Liver (tissue), 9 donors: Measurements from ENCODE around the gene CKM. TPM values are rescaled to one million over a fixed set of nuclear protein-coding genes. Genes with fewer than 3 reads are reported as not detected.

Experiments used
- DNase-seq: peaks from one replicate; pipeline ENCODE4 v3.0.0-alpha.2; 2017; ENCODE audit warnings: low spot score
- H3K27ac ChIP-seq, 2 donors: one replicate each; pipeline ENCODE4 v1.7.0; 2013; ENCODE audit warnings: inconsistent platforms in 2 of 2, low read length in 2 of 2, control low read depth in 1 of 2, low read depth in 1 of 2, mild to moderate bottlenecking in 1 of 2
- H3K27me3 ChIP-seq, 4 donors: one replicate each; pipeline versions ENCODE4 v1.6.1 to v1.7.0; 2013; ENCODE audit warnings: low read length in 3 of 4, inconsistent platforms in 1 of 4, mild to moderate bottlenecking in 1 of 4, moderate library complexity in 1 of 4; ENCODE audit not compliant: control insufficient read depth in 4 of 4, insufficient read depth in 4 of 4
- H3K36me3 ChIP-seq, 4 donors: one replicate each; pipeline versions ENCODE4 v1.6.1 to v1.7.0; 2013; ENCODE audit warnings: low read length in 3 of 4, mild to moderate bottlenecking in 3 of 4, low read depth in 1 of 4, moderate library complexity in 1 of 4; ENCODE audit not compliant: control insufficient read depth in 4 of 4, insufficient read depth in 3 of 4
- H3K4me1 ChIP-seq, 4 donors: one replicate each; pipeline versions ENCODE4 v1.6.1 to v1.7.0; 2013; ENCODE audit warnings: low read length in 3 of 4, mild to moderate bottlenecking in 3 of 4, moderate library complexity in 1 of 4; ENCODE audit not compliant: control insufficient read depth in 4 of 4, insufficient read depth in 4 of 4
- H3K4me3 ChIP-seq, 3 donors: one replicate each; pipeline versions ENCODE4 v1.6.1 to v1.7.0; 2013; ENCODE audit warnings: low read length in 3 of 3, control low read depth in 1 of 3, low read depth in 1 of 3, mild to moderate bottlenecking in 1 of 3
- H3K9ac ChIP-seq, 2 donors: one replicate each; pipeline ENCODE4 v1.7.0; 2013; ENCODE audit warnings: low read length in 2 of 2, mild to moderate bottlenecking in 2 of 2, moderate library complexity in 2 of 2, control low read depth in 1 of 2, low read depth in 1 of 2
- H3K9me3 ChIP-seq, 4 donors: one replicate each; pipeline versions ENCODE4 v1.6.1 to v1.7.0; 2013; ENCODE audit warnings: low read length in 3 of 4; ENCODE audit not compliant: control insufficient read depth in 4 of 4
- EGR1 ChIP-seq, 2 donors: IDR thresholded peaks; 2 replicates each; pipeline ENCODE4 v1.6.1; 2016 to 2018; ENCODE audit warnings: antibody characterized with exemption in 2 of 2, low read depth in 2 of 2
- FOXA1 ChIP-seq: IDR thresholded peaks from 2 replicates; pipeline ENCODE4 v1.6.1; 2016; ENCODE audit warnings: antibody characterized with exemption
- FOXA2 ChIP-seq: IDR thresholded peaks from 2 replicates; pipeline ENCODE4 v1.6.1; 2016; ENCODE audit warnings: antibody characterized with exemption
- GABPA ChIP-seq, 2 donors: IDR thresholded peaks in 1 of 2; conservative IDR thresholded peaks in 1 of 2; 2 replicates each; pipeline ENCODE4 v1.6.1; 2016; ENCODE audit warnings: antibody characterized with exemption in 2 of 2, mild to moderate bottlenecking in 1 of 2, moderate library complexity in 1 of 2
- HNF4A ChIP-seq, 2 donors: conservative IDR thresholded peaks; 2 replicates each; pipeline ENCODE4 v1.6.1; 2016; ENCODE audit warnings: antibody characterized with exemption in 2 of 2, mild to moderate bottlenecking in 2 of 2
- HNF4G ChIP-seq: IDR thresholded peaks from 2 replicates; pipeline ENCODE4 v1.6.1; 2016; ENCODE audit warnings: antibody characterized with exemption
- JUND ChIP-seq, 2 donors: IDR thresholded peaks; 2 replicates each; pipeline ENCODE4 v1.6.1; 2016; ENCODE audit warnings: antibody characterized with exemption in 2 of 2
- MAX ChIP-seq: IDR thresholded peaks from 2 replicates; pipeline ENCODE4 v1.6.1; 2016; ENCODE audit warnings: antibody characterized with exemption
- NR2F2 ChIP-seq: IDR thresholded peaks from 2 replicates; pipeline ENCODE4 v1.6.1; 2016; ENCODE audit warnings: antibody characterized with exemption
- RAD21 ChIP-seq, 2 donors: IDR thresholded peaks; 2 replicates each; pipeline ENCODE4 v1.6.1; 2016; ENCODE audit warnings: antibody characterized with exemption in 2 of 2, mild to moderate bottlenecking in 2 of 2
- RXRA ChIP-seq, 2 donors: IDR thresholded peaks; 2 replicates each; pipeline ENCODE4 v1.6.1; 2017 to 2018; ENCODE audit warnings: antibody characterized with exemption in 2 of 2, mild to moderate bottlenecking in 1 of 2
- SP1 ChIP-seq: IDR thresholded peaks from 2 replicates; pipeline ENCODE4 v1.6.1; 2018; ENCODE audit warnings: antibody characterized with exemption, mild to moderate bottlenecking
- TAF1 ChIP-seq: conservative IDR thresholded peaks from 2 replicates; pipeline ENCODE4 v1.6.1; 2016; ENCODE audit warnings: antibody characterized with exemption, mild to moderate bottlenecking
- YY1 ChIP-seq: IDR thresholded peaks from 2 replicates; pipeline ENCODE4 v1.6.1; 2016; ENCODE audit warnings: antibody characterized with exemption, mild to moderate bottlenecking
- WGBS: extraction: QIAGEN DNeasy Blood & Tissue Kit; methylation state at CpG from one replicate; pipeline ENCODE4 v1.1.7; 2013; 5-methylcytosine and 5-hydroxymethylcytosine counted together
- polyA plus RNA-seq, 2 donors: library from polyadenylated mRNA; stranded (reverse) in 1 of 2; unstranded in 1 of 2; fragments of 200-250 nt in 1 of 2; fragments of >200 nt in 1 of 2; fragmentation: Nextera tagmentation in 1 of 2; extraction: Ambion mirVana in 1 of 2; gene quantifications; one replicate each; pipeline versions ENCODE4 v1.2.1 to v1.2.3, GENCODE V29; 2013 to 2015
- total RNA-seq, 2 donors: library from RNA; depleted of rRNA; stranded (reverse); fragments of >200 nt; gene quantifications; one replicate each; pipeline ENCODE4 v1.2.3, GENCODE V29; 2014
- TF ChIP-seq, protein P1 (sequence below): IDR thresholded peaks from 2 replicates; pipeline ENCODE4 v1.6.1; 2016; ENCODE audit warnings: antibody characterized with exemption, mild to moderate bottlenecking
- TF ChIP-seq, protein P2 (sequence below): IDR thresholded peaks from 2 replicates; pipeline ENCODE4 v1.6.1; 2016; ENCODE audit warnings: antibody characterized with exemption
- TF ChIP-seq, protein P3 (sequence below): IDR thresholded peaks from 2 replicates; pipeline ENCODE4 v1.6.1; 2016; ENCODE audit warnings: antibody characterized with exemption
- TF ChIP-seq, protein P4 (sequence below): fragments of 150-350 bp; IDR thresholded peaks from 2 replicates; pipeline ENCODE4 v1.5.1; 2017; ENCODE audit warnings: improper control_type of control experiment, low read depth, low read length; ENCODE audit not compliant: missing input control
- donor health status: healthy.
- donor health status: healthy.
- donor health status: healthy.
- donor health status: healthy.
- donor health status: healthy.

Gene CKM
- total and polyA plus RNA-seq, 4 donors, result 0.05 to 0.37 (median 0.17) TPM; not detected in 1

GRCh38 chr19:45296355-45296754 lies 26.3 kb downstream of the CKM start:
- Histone ChIP-seq H3K27ac (no peak overlapping the region), H3K27me3 (no peaks in the 10 kb centered on the region), H3K4me1 (peaks cover 0 to 58% (median 45%) of the 10 kb centered on the region in 4 donors), H3K36me3 (peaks cover 0 to 13% (median 6%) of the 10 kb centered on the region in 4 donors), H3K9me3 (no peaks in the 10 kb centered on the region), H3K9ac (no peak overlapping the region), H3K4me3 (no peak overlapping the region)
- no peak for DNase-seq
- WGBS, result 91% methylated on average over 4 of the region's 4 CpGs
- TF ChIP-seq EGR1 (IDR thresholded peaks at IDR 0.05; ENCODE audit: low read depth in 2 of 2), result no peak
- TF ChIP-seq HNF4A (conservative IDR thresholded peaks at IDR 0.05), result no peak
- TF ChIP-seq, protein P1, sequence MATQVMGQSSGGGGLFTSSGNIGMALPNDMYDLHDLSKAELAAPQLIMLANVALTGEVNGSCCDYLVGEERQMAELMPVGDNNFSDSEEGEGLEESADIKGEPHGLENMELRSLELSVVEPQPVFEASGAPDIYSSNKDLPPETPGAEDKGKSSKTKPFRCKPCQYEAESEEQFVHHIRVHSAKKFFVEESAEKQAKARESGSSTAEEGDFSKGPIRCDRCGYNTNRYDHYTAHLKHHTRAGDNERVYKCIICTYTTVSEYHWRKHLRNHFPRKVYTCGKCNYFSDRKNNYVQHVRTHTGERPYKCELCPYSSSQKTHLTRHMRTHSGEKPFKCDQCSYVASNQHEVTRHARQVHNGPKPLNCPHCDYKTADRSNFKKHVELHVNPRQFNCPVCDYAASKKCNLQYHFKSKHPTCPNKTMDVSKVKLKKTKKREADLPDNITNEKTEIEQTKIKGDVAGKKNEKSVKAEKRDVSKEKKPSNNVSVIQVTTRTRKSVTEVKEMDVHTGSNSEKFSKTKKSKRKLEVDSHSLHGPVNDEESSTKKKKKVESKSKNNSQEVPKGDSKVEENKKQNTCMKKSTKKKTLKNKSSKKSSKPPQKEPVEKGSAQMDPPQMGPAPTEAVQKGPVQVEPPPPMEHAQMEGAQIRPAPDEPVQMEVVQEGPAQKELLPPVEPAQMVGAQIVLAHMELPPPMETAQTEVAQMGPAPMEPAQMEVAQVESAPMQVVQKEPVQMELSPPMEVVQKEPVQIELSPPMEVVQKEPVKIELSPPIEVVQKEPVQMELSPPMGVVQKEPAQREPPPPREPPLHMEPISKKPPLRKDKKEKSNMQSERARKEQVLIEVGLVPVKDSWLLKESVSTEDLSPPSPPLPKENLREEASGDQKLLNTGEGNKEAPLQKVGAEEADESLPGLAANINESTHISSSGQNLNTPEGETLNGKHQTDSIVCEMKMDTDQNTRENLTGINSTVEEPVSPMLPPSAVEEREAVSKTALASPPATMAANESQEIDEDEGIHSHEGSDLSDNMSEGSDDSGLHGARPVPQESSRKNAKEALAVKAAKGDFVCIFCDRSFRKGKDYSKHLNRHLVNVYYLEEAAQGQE, result no peak
- TF ChIP-seq, protein P2, sequence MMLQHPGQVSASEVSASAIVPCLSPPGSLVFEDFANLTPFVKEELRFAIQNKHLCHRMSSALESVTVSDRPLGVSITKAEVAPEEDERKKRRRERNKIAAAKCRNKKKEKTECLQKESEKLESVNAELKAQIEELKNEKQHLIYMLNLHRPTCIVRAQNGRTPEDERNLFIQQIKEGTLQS, result no peak
- no peak for TF ChIP-seq RXRA (IDR thresholded peaks at IDR 0.05)
- TF ChIP-seq, protein P3, sequence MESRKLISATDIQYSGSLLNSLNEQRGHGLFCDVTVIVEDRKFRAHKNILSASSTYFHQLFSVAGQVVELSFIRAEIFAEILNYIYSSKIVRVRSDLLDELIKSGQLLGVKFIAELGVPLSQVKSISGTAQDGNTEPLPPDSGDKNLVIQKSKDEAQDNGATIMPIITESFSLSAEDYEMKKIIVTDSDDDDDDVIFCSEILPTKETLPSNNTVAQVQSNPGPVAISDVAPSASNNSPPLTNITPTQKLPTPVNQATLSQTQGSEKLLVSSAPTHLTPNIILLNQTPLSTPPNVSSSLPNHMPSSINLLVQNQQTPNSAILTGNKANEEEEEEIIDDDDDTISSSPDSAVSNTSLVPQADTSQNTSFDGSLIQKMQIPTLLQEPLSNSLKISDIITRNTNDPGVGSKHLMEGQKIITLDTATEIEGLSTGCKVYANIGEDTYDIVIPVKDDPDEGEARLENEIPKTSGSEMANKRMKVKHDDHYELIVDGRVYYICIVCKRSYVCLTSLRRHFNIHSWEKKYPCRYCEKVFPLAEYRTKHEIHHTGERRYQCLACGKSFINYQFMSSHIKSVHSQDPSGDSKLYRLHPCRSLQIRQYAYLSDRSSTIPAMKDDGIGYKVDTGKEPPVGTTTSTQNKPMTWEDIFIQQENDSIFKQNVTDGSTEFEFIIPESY, result no peak
- TF ChIP-seq YY1, result no peak
- no peak for TF ChIP-seq JUND (IDR thresholded peaks at IDR 0.05)
- TF ChIP-seq, protein P4, sequence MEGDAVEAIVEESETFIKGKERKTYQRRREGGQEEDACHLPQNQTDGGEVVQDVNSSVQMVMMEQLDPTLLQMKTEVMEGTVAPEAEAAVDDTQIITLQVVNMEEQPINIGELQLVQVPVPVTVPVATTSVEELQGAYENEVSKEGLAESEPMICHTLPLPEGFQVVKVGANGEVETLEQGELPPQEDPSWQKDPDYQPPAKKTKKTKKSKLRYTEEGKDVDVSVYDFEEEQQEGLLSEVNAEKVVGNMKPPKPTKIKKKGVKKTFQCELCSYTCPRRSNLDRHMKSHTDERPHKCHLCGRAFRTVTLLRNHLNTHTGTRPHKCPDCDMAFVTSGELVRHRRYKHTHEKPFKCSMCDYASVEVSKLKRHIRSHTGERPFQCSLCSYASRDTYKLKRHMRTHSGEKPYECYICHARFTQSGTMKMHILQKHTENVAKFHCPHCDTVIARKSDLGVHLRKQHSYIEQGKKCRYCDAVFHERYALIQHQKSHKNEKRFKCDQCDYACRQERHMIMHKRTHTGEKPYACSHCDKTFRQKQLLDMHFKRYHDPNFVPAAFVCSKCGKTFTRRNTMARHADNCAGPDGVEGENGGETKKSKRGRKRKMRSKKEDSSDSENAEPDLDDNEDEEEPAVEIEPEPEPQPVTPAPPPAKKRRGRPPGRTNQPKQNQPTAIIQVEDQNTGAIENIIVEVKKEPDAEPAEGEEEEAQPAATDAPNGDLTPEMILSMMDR, result no peak
- TF ChIP-seq MAX, result no peak
- TF ChIP-seq RAD21 (IDR thresholded peaks at IDR 0.05), result no peak
- no peak for TF ChIP-seq TAF1
- no peak for TF ChIP-seq GABPA (IDR thresholded peaks at IDR 0.05 in 1 of 2, conservative IDR thresholded peaks at IDR 0.05 in 1 of 2)
- TF ChIP-seq NR2F2, result no peak
- TF ChIP-seq HNF4G, result no peak
- no peak for TF ChIP-seq SP1
- TF ChIP-seq FOXA2, result no peak
- no peak for TF ChIP-seq FOXA1
